Measurements from ENCODE around the gene HAGHL.

Gene HAGHL, protein sequence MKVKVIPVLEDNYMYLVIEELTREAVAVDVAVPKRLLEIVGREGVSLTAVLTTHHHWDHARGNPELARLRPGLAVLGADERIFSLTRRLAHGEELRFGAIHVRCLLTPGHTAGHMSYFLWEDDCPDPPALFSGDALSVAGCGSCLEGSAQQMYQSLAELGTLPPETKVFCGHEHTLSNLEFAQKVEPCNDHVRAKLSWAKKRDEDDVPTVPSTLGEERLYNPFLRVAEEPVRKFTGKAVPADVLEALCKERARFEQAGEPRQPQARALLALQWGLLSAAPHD

DNA sequence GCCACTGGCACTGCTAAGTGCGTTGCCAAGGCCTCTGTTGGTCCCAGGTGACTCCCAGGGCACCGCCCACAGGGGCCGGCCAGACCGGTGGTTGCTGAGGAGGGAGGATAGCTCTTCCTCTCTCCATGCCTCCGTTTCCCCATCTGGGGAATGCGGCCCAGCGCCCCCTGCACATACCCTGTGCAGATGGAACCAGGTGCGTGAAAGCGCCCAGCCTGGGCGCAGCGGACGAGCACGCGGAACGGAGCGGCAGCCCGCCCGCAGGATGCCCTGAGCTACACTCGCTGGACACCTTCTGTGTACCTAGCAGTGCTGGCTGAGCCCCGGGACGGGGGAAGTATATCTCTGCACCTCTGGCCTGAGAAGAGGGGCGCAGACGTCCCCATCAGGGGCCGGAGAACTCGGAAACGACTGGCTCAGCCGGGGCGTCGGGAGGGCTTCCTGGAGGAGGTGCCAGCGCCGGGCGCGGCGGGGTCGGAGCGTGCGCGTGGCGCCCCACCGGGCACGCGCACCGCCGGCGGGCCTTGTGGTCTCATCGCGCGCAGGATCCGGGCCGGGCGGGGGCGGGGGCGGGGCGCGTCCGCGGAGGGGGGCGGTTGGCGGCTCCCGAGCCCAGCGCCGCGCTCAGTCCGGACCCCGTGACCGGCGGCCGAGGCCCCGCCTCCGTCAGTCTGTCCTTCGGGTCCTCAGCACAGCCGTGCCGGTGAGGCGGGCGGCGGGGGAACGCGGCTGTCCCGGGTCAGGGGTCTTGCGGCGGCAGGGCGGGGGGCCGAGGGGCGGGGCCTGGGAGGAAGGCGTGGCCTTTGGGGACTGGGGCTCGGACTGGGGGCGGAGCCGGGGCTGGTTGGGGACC lies at the start of gene HAGHL, which contains the start of gene CCDC78:
TSS of gene HAGHL (plus strand) at position 669 of the 853 bp plus-strand sequence. CDS start 404 bp downstream, outside the sequence.
TSS of gene CCDC78 (minus strand) at position 6 of the 853 bp plus-strand sequence. CDS start 76 bp downstream, outside the sequence.
- DNase-seq (ENCODE audit: low spot score) = no peak

DNA sequence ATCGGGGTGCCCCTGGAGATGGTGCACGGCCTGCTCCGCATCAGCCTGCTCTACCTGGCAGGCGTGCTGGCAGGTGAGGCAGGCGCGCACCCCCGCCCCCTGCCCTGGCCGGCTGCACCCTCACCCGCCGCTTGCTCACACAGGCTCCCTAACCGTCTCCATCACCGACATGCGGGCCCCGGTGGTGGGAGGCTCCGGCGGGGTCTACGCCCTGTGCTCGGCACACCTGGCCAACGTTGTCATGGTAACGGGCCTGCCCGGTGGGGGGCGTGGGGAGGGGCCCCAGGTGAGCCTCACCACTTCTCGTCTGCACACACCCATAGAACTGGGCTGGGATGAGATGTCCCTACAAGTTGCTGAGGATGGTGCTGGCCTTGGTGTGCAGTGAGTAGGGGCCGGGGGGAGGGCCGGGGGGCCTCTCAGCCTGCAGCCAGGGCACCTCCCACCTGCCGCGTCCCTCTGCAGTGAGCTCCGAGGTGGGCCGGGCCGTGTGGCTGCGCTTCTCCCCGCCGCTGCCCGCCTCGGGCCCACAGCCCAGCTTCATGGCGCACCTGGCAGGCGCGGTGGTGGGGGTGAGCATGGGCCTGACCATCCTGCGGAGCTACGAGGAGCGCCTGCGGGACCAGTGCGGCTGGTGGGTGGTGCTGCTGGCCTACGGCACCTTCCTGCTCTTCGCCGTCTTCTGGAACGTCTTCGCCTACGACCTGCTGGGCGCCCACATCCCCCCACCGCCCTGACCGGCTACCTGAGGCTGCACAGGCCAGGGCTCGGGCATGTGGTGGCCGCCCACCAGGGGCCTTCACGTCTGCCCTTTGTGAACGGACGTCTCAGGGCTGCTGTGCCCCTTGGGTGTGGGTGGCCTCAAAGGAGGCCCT lies 49.4 kb upstream of the HAGHL start:
- DNase-seq (ENCODE audit: low spot score) = no peak

DNA sequence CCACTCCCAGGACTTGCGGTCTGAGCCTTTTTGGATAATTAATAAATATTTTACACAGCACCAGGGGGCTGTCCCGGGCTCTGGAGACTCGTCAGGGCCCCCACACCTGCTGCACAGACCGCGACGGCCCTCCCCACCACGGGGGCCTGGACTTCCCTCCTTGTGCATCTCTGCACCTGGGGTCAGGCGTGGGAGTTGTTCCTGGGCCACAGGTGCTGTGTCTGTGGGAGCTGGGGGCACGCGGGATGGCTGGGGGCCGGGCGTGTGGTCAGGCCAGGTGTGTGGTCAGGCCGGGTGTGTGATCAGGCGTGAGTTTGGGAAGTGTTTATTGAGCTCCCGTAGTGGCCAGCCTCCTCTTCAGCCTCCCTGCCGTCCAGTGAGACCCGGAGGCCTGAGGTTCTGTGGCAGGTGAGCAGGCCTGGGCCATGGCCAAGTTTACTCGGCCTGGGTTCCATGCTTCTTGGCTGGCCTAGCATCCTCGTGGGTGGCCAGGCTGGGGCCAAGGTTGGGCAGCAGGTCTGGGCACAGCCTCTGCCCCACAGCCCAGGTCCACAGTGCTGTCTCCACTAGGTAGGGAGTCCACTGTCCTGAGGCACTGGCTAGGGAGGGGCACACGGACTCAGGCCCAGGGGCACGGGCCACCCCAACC lies 48.6 kb upstream of the HAGHL start:
- no peak for DNase-seq (ENCODE audit: low spot score)

DNA sequence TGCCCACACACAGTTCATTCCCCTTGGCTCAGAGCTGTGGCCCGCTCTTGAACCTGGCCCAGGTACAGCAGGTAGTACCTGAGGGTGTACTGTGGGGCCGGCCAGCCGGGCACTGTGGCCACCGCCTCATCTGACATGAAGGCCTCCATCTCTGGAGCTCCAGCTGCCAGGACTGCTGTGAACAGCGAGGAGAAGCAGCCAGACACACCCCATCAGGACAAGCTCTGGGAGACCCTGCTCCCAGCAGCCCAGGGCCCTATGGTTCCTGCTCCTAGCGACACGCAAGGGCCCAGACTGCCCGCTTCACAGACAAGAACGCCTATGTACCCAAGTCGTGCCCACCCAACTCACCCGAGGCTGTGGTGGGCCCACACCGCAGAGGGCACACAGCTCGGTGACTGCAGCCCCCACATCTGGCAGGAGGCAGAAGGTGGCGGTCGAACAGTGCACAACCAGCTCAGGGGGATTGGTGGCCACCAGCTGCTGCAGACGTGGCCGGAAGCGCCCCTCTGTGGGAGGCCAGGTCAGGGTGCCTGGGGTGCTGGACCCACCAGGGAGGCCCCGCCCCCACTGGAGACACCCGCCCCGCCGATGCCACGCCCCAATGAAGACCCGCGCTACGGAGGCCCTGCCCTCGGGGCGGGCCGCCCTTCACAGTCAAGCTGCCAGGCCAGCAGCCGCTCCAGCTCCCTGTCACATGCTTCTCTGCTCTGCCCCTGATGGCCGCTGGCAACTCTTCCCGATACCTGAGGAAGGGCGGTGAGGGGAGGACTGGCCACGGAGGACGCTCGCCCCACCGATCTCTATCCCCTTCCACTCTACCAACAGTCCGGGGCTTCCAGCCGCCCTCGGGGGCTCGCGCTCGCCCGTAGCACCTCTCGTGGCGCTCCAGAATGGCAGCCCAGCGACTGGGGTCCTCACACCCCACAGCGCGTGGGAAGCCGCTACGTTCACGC lies 47.8 kb upstream of the HAGHL start:
- DNase-seq (ENCODE audit: low spot score) = peak; percentile 44

DNA sequence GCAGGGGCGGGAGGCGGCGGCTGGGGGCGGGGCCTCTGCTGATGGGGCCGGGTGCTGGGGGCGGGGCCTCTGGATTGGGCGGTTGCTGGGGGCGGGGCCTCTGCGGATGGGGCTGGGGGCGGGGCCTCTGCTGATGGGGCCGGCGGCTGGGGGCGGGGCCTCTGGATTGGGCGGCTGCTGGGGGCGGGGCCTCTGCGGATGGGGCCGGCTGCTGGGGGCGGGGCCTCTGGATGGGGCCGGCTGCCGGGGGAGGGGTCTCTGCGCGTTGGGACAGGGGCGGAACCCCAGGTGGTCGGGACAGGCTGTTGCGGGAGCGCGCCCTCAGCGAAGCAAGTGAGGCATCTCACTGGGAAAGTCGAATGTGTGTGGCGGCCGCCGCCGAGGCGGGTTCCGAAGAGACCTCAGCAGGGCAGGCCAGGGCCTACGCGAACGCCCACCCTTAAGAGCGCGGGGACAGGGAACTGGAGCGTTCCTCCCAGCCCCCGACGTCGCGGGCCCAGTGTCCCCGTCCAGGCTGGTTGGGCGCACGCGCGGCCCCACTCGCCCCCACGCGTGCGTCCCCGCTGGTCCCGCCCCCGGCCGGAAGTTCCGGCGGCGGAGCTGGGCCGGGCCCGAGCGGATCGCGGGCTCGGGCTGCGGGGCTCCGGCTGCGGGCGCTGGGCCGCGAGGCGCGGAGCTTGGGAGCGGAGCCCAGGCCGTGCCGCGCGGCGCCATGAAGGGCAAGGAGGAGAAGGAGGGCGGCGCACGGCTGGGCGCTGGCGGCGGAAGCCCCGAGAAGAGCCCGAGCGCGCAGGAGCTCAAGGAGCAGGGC lies 46.9 kb upstream of the HAGHL start, which contains the start of gene STUB1:
TSS of gene STUB1 (plus strand) at position 597 of the 811 bp plus-strand sequence. CDS start at position 713, 116 bp downstream.
- peak; percentile 76 for DNase-seq (ENCODE audit: low spot score)

DNA sequence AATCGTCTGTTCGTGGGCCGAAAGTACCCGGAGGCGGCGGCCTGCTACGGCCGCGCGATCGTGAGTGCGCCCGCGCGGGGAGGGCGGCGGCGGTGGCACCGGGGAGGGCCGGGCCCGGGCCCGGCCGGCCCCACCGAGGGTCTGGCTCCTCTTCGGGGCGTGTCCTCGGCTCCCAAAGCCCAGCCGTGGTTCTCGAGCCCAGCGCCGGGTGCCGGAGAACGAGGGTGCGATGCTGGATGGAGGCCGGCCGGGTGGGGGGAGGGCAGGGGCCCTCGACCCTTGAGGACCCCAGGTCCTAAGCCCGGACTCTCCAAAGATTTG lies 46.3 kb upstream of the HAGHL start:
- no peak for DNase-seq (ENCODE audit: low spot score)

DNA sequence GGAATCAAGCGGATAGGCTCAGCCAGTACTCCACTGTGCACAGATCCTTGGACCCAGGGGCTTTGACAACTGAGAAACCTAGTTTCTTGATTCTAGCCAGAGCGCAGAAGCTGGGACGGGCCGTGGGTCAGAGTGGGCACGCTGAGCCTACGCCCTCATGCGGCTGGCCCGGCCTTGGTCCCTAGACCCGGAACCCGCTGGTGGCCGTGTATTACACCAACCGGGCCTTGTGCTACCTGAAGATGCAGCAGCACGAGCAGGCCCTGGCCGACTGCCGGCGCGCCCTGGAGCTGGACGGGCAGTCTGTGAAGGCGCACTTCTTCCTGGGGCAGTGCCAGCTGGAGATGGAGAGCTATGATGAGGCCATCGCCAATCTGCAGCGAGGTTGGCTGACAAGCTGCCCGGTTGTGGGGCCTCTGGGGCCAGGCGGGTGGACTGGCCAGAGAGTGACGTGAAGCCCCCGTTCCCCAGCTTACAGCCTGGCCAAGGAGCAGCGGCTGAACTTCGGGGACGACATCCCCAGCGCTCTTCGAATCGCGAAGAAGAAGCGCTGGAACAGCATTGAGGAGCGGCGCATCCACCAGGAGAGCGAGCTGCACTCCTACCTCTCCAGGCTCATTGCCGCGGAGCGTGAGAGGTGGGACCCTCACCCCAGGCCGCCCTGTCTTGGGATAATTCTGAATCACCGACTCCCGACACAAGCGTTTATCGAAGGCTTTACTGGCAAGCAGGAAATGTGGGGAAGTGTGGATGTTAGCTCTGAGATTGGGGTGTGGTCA lies 45.8 kb upstream of the HAGHL start:
- peak; percentile 32 for DNase-seq (ENCODE audit: low spot score)

DNA sequence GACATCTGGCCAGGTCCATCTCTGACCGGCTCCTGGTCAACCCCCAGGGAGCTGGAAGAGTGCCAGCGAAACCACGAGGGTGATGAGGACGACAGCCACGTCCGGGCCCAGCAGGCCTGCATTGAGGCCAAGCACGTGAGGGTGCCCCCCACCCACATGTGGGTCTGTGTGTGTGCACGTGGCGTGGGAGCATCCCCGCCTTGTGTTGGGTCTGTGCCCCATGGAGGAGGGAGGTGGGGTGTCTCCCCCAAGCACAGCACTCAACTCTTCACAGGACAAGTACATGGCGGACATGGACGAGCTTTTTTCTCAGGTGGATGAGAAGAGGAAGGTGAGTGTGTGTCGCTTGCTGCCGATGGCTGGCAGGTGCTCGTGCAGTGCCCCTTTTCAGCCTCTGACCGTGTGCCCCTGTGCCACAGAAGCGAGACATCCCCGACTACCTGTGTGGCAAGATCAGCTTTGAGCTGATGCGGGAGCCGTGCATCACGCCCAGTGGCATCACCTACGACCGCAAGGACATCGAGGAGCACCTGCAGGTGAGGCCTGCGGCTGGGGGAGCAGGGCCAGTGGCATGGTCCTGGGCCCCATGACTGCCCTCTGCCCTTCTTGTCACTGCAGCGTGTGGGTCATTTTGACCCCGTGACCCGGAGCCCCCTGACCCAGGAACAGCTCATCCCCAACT lies 45.0 kb upstream of the HAGHL start:
- DNase-seq (ENCODE audit: low spot score) = no peak

DNA sequence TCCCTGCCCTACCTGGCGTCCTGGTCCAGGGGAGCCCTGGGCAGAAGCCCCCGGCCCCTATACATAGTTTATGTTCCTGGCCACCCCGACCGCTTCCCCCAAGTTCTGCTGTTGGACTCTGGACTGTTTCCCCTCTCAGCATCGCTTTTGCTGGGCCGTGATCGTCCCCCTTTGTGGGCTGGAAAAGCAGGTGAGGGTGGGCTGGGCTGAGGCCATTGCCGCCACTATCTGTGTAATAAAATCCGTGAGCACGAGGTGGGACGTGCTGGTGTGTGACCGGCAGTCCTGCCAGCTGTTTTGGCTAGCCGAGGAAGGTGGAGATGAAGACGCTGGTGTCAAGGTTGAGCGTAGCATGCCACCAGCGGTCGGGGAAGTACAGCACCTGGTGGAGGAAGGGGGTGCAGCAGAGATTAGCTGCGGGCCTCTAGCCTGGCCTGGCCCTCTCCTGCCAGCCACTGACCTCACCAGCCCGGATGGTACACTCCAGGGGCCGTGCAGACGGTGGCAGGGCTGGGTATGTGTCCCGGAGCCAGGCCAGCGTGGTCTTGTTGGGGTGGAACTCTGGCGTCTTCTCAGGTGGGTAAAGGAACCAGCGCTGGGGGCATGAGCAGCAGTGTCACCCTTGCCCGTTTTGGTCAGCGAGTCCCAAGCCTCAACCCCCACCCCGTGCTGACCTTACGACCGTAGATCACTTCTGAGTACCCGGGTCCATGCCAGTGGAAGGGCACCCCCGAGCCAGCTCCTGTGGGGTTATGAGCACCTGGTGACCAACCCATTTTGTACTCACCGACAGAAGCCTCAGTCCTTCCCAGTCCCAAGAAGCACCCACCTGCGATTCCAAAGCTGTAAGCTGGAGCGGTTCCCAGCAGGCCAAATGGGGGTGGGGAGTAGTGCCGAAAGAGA lies 44.2 kb upstream of the HAGHL start:
- no peak for DNase-seq (ENCODE audit: low spot score)

DNA sequence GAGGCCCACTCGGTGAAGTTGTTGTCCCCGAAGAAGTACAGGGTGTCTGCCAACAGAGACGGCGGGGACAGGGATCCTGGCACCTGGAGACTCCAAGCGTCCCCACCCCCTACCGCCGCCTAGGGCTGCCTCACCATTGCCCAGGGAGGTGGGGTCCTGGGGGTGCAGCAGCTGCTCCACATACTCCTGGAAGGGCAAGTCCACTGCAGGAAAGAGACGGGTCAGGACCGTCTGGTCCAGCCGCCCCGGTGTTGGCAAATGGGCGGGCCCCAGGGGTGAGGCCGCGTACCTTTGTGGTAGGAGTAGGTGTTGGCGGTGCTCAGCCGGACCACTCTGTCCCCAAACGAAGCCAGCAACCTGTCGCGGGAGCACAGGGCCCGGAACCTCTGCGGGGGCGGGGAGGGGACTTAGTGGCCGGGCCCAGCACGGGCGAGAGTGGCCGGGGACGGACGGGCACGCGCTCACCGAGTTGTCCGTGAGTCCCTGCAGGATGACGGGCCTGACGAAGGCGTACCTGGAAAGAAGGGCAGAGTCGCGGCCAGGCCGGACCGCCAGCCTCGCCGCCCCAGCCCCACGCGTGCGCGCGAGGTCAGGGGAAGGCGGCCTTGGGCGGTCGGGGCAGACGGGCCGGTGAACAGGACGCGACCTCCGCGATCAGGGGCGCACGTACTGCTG lies 43.4 kb upstream of the HAGHL start:
- no peak for DNase-seq (ENCODE audit: low spot score)

DNA sequence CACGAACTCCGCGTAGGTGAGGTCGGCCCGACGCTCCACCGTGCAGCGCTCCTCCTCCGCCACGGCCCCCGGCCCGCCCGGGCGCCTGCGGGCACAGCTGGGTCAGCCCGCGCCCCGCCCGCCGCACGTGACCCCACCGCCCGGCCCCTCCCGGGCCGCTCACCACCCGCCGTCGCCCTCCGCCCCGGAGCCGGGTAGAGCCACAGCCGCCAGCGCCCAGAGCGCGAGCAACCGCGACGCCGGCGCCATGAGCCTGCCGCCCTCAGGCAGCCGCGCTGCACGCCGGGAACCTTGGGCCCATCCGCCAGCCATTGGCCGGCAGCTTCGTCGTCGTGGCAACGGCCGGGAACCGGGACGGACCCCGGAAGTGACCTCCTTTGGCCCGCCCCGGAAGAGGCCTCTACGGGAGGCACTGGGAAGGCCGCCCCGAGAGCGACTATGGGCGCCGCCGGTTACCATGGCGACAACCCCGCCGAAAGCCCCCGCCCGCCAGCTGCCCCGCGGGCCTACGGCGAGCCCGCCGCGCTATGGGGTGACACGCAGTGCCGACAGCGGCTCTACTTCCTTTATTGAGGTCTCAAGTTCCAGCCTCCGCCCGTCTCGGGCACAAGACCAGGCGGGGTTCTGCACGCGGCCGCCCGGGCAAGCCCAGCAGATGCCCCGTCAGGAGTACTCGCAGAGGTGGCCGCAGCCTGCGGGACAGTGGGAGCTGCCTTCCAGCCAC lies 42.7 kb upstream of the HAGHL start, which contains the start of gene JMJD8:
TSS of gene JMJD8 (minus strand) at position 264 of the 724 bp plus-strand sequence. CDS start at position 249, 15 bp downstream.
- peak; percentile 82 for DNase-seq (ENCODE audit: low spot score)

DNA sequence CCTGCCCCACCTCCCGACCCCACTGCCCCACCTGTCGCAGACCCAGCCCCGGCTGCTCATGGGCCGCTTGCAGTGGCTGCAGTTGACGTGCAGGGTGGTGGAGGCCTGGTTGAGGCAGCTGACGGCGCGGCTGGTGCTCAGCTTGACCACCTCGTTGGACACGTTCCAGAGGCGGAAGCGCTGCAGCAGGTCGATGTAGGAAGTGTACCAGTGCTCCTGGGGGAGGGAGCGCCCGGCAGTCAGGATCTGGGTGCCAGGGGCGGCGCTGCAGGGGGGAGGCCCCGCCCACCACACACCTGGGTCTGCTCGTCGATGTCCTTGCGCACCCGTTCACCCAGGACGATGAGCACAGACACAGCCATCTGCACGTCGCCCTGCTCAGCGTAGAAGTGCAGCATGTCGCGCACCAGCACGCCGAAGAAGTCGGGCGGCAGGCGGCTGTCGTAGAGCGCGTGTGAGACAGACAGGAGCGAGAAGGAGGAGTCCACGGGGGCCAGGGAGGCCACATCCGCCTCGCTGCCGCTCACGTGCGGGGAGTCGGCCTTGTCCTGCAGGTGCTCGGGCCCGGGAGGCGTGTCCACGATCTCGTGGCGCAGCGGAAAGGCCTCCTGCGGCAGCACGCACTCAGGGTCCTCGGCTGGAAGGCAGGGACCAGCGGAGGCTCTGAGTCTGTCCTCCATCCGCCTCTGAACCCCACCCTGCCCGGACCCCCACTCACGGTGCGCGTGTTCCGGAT lies 41.8 kb upstream of the HAGHL start:
- DNase-seq (ENCODE audit: low spot score) = no peak

DNA sequence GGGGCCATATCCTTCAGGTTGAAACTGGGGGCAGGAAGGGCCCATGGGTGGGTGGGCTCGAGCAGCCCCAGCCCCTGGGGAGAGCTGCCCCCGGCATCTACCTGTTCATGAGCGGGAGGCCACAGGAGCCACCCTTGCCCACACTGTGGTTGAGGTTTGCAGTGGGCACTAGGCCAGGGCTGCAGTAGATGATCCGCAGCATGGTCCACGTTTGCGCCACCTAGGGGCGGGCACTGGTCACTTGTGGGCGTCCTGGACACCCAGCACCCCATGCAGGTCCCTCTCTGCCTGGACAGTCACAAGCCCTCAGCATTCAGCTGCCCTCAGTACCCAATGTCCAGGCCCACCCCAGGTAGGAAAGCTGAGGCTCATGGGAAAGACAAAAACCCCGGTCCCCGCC lies 40.9 kb upstream of the HAGHL start:
- DNase-seq (ENCODE audit: low spot score) = no peak

DNA sequence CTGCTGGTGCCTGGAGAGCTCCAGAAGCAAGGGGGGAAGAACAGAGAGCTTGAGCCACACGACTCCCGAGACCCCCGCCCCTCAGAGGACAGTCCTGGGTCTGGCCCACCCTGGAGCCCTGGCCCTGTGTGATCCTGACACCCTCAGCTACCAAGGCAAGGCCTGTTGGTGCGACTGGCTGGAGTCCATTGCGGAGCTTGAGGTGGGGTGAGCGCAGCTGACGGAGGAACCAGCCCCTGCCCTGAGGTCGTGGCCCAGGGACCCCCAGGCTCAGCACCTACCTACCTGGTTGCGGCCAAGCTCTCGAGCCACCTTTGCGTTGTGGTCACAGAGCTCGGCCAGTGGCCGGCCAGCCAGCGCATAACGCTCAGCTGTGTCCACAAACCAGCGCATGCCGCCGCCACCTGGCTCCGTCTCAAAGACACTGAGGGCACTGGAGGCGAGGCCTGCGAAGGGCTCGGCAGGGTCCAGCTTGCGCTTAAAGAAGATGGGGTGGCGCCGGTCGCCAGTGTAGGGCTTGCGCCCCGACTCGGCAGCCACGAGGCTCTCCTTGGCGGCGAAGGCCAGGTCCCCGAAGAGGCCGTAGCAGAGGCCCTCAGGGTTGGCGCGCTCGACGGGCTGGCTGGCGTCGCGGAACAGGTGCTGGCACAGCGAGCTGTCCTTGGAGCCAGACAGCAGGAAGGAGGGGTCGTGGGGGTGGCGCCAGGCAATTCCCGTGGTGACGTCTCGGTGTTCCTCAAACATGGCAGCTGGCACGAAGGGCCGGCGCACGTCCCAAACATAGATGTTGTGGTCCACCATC lies 40.2 kb upstream of the HAGHL start:
- no peak for DNase-seq (ENCODE audit: low spot score)
